Activated gamma-delta T cell treated with anti-CD3 and anti-CD28 coated beads, Interleukin-2, amount 50 U/mL, for 16 hours (primary cell): ENCODE data around the gene TSTD1.
"Not testable (repeated sequence)": the region's sequence is repeated elsewhere in the genome, so short reads cannot be mapped to it uniquely, and the experiment has no call there.

Source experiments
- DNase-seq: peaks from one replicate; pipeline ENCODE4 v3.0.0-alpha.2; 2020; ENCODE audit warnings: low read depth

TSTD1 gene

DNA sequence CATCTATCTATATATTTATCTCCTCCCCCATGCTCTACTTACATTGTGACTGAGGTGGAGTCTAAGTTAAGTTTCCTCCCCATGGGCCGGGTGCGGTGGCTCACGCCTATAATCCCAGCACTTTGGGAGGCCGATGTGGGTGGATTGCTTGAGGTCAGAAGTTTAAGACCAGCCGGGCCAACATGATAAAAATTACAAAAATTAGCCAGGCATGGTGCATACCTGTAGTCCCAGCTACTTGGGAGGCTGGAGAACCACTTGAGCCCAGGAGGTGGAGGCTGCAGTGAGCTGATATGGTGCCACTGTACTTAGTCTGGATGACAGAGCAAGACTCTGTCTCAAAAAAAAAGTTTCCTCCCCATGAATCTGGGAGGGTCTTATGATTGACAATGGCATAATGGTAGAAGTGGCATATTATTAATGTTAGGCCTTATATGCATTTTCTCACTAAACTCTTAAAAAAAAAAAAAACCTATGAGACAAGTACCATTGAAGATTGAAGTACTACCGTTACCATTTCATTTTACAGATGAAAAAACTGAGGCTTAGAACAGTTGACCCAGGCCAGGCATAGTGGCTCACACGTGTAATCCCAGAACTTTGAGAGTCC lies 29.1 kb downstream of the TSTD1 start:
- no peak for DNase-seq

DNA sequence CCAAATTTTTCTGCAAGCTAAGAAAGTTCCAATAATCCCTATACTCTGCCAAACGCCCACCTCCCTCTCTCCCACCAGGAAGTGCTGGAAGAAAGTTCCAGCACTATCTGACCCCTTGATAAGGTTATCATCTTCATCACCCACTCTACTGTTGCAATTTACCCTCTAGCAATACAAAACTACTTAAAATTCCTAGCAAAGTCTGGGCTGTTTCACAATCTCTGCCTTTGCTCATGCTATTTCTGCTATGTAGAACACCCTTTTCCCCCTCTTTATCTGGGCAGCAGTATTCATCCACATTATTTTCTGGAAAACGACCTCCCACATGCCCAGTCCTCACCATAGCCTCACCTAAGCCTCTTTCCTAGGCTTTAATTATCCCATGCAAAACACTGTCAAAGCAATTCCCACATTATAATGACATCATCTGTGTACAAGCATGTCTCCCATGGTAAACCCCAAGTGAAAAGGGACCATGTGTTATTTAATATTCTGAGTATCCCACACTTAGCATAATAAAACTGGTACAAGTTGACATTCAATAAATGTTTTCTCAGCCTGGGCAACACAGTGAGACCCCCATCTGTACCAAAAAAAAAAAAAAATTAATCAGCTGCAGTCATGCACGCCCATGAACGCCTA lies 29.8 kb downstream of the TSTD1 start:
- no peak for DNase-seq

DNA sequence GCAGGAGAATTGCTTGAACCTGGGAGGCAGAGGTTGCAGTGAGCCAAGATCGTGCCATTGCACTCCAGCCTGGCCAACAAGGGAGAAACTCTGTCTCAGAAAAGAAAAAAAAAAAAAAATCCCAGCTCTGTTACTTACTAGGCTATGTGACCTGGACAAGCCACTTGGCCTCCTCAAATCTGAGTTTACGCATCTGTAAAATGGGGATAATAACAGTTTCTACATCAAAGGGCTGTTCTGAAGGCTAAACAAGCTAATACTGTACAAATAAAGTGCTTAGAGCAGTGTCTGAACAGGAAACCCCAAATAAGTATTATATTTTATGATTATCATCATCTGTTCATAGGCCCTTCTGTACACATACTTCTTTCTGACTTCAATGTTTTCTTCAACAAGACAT lies 31.4 kb downstream of the TSTD1 start:
- no peak for DNase-seq

DNA sequence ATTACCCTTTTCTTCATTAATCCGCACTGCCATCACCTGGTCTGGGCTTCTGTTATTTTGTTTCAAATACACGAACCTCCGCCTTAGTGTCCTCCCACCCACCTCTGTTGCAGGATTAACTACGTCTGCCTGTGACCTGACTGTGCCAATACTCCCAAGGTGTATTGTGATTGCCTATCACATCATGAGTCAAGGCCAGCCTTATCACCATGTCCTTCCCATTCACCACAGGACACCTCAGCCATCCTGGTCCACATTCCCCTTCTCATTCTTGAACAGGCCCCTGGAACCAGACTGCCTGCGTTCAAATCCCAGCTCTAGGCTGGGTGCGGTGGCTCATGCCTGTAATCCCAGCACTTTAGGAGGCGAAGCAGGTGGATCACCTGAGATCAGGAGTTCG lies 32.2 kb downstream of the TSTD1 start:
- DNase-seq, result no peak

DNA sequence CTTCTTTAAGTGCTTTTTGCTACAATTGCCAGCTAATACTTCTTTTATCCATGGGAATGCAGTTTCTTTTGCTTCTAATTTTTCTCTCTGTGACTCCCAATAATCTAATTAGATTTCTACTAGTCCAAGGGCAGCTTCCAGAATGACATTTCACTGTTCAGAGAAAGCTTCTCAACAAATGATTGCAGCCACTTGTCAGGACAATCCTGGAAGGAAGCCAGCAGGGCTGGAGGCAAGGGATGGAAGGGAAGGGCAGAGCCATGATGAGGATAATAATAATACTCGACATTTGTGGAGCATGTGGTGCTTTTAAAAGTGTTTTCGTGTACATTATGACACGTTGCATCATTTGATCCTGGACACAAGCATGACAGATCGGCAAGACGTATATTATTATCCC lies 37.2 kb downstream of the TSTD1 start:
- DNase-seq, result no peak

DNA sequence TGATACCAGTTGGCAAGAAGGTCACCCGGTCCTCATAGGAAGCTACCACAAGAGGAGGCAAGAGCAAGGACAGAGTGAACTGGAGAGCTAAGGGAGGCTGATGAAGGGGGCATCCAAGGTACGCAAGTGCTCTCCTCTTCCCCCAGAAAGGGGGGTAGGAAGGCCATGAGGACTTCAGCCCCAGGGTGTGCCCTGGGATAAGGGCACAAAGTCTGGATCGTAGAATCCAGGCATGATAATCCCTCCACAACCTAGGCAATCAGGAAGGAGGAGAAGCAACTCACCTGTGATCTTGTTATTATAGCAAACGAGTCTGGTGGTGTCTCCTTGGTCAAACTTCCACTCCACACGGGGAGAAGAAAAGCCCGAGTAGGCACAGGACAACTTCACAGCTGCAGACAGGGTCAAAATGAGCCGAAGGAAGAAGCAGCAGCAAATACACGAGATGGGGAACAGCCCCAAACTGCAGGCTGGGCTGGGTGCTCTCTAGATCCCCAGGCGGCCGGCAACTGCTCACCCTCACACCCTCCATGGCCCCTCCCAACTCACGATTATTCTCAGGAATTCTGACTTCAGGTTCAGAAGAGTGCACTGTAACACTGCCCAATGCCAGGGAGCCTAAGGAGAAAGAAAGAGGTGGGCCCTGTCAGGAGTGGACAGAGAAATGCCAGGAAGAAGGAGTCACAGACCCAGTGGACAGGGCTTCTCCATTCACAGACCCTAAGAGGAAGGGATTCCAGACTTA lies 37.9 kb downstream of the TSTD1 start:
- no peak for DNase-seq

DNA sequence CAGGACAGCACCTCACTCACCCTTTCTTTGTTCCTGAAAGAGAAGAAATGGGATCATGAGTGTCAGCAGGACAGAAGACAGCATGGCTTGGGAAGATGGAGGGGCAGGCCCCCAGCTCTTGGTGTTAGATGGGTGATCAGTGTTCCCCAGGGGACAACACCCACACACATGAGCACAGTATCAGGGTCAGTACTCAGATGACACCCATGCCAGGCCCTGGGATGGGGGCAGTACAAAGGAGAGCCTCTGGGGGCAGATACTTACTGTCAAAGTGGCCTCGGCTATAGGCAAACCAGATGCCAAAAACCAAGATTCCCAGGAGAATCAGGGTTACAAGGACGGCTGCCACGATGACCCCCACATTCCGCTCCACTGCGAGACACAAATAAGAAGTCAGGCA lies 39.4 kb downstream of the TSTD1 start:
- DNase-seq, result no peak

DNA sequence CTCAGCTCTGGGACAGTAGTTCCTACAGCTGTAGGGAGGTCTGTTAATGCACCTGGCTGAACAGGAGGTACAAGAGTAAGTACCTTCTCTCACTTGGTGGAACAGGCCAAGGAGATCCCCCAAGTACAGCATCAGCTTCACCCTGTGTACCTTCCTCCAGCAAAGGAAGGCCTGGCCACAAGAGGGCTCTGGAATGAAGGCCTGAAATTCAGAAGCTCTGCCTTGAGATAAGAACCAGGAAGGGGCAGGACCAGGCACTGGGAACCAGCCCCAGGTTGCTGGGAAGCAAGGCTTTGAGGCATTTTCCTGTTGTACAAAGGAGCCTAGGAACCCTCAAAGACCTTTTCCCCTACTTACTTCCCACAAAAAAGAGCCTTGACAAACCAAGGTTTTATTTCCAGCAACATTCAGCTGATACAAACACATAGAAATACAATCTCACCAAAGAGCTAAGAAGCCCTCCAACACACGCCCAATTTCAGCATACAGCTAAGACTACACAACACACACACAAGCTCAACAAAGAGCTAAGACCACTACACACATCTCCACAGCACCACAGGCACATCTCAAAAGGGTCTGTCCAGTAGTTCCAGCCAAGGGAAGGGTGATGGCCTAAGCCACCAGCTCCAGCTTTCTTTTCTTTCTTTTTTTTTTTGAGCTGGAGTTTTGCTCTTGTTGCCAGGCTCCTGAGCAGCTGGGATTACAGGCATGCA lies 41.3 kb downstream of the TSTD1 start:
- no peak for DNase-seq

DNA sequence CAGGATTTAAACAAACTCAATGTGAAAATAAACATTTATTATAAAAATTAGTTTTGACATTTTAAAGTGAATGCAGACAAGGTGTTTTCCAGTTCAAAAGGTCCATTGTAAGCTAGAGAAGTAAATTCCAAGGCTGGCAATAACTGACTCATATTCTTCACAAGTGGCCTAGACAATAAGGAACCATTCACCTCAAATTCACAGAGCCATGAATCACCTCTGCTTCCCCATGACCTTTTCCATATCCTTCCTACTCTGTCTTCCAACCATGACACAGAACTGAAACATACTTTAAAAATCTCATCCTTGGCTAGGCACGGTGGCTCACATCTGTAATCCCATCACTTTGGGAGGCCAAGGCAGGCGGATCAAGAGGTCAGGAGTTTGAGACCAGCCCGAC lies 42.6 kb downstream of the TSTD1 start:
- no peak for DNase-seq

DNA sequence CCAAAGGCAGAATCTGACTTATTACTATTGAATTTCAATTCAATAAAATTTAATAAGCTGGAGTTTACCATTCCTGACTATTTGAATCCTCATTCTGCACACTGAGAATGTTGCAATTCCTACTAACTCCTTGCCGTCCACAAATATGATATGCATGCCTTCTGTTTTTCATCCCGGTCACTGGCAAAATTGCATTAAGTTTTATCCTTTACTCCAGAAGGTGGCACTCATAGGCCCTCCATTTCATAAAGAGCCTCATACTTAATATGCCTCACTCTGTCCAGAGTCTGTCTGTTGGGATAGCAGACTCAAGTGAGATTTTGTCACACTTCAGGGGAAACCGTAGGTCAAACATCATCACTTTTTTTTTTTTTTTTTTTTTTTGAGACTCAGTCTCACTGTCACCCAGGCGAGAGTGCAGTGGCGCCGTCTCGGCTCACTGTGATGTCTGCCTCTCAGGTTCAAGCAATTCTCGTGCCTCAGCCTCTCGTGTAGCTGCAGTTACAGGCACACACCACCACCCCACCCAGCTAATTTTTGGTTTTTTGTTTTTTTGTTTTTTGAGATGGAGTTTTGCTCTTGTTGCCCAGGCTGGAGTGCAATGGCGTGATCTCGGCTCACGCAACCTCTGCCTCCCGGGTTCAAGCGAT lies 45.1 kb downstream of the TSTD1 start:
- no peak for DNase-seq

DNA sequence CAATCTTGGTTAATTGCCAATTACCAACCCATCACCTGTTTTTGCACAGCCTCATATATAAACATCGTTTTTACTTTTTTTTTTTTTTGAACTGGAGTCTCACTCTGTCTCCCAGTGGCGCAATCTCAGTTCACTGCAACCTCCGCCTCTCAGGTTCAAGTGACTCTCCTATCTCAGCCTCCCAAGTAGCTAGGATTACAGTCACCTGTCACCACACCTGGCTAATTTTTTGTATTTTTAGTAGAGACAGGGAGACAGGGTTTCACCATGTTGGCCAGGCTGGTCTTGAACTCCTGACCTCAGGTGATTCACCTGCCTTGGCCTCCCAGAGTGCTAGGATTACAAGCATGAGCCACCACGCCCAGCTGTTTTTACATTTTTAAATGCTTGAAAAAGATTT lies 46.7 kb downstream of the TSTD1 start:
- DNase-seq, result not testable (repeated sequence)
